T-cell (primary cell): ENCODE measurements around the gene TKFC. TPM values are rescaled to one million over a fixed set of nuclear protein-coding genes. Genes with fewer than 3 reads are reported as not detected.

Source experiments
- ATAC-seq, 4 experiments: fragments of 200-7000 bp in 3 of 4; fragments of 150-1000 bp in 1 of 4; cut with Tn5 transposase; replicated peaks in 1 of 4; 1 replicate in 3 of 4; 2 replicates in 1 of 4; pipeline ENCODE4 v1.10.0; 2021; ENCODE audit warnings: moderate library complexity in 3 of 4, mild to moderate bottlenecking in 2 of 4, moderate number of reproducible peaks in 1 of 4
- CTCF ChIA-PET, 2 donors: fragments of 300-600 bp; sonication (Branson Sonifier 250); formaldehyde crosslinking; loops; one replicate each; lab custom pipeline; 2022; ENCODE audit warnings: antibody characterized with exemption in 2 of 2; lab: Charles Lee
- POLR2A ChIA-PET, 2 donors: fragments of 300-600 bp; sonication (Branson Sonifier 250); formaldehyde crosslinking; loops; one replicate each; lab custom pipeline; 2022; ENCODE audit warnings: antibody characterized with exemption in 2 of 2; lab: Charles Lee
- DNase-seq, 35 experiments: peaks; one replicate each; pipeline versions ENCODE4 v3.0.0 to v3.0.0-alpha.2; 2013 to 2023
- H3K27ac ChIP-seq: one replicate; pipeline ENCODE4 v1.5.1; 2013; ENCODE audit warnings: low read length
- H3K27me3 ChIP-seq, 2 experiments: replicated peaks in 1 of 2; 1 replicate in 1 of 2; 2 replicates in 1 of 2; pipeline versions ENCODE4 v1.6.1 to v1.7.0; 2013; ENCODE audit warnings: low read length in 1 of 2, mixed read lengths in 1 of 2; ENCODE audit not compliant: control insufficient read depth in 2 of 2, insufficient read depth in 2 of 2; ENCODE audit errors: extremely low read depth in 1 of 2
- H3K36me3 ChIP-seq, 2 donors: 1 replicate in 1 of 2; 2 replicates in 1 of 2; pipeline versions ENCODE4 v1.6.1 to v1.7.0; 2013; ENCODE audit warnings: low read length in 1 of 2; ENCODE audit not compliant: control insufficient read depth in 2 of 2, insufficient read depth in 1 of 2; ENCODE audit errors: extremely low read depth in 1 of 2
- H3K4me1 ChIP-seq, 2 experiments: 1 replicate in 1 of 2; 2 replicates in 1 of 2; pipeline versions ENCODE4 v1.6.1 to v1.7.0; 2013; ENCODE audit warnings: low read length in 2 of 2, mixed read lengths in 1 of 2; ENCODE audit not compliant: insufficient read depth in 2 of 2, control insufficient read depth in 1 of 2; ENCODE audit errors: extremely low read depth in 1 of 2
- H3K4me3 ChIP-seq, 2 donors: 1 replicate in 1 of 2; 2 replicates in 1 of 2; pipeline versions ENCODE4 v1.5.1 to v1.7.0; 2013; ENCODE audit warnings: mild to moderate bottlenecking in 2 of 2, low read length in 1 of 2, moderate library complexity in 1 of 2; ENCODE audit not compliant: control insufficient read depth in 1 of 2; ENCODE audit errors: extremely low read depth in 1 of 2
- H3K9me3 ChIP-seq: 2 replicates; pipeline ENCODE4 v1.7.0; 2013
- H3K27ac Mint-ChIP-seq, 2 donors: one replicate each; pipeline ENCODE4 v1.8.0; 2020 to 2021; ENCODE audit warnings: mild to moderate bottlenecking in 2 of 2, mixed read lengths in 2 of 2
- H3K27me3 Mint-ChIP-seq, 2 donors: one replicate each; pipeline ENCODE4 v1.8.0; 2021 to 2022; ENCODE audit warnings: mixed read lengths in 2 of 2
- H3K36me3 Mint-ChIP-seq: one replicate; pipeline ENCODE4 v1.8.0; 2021; ENCODE audit warnings: mixed read lengths
- H3K4me1 Mint-ChIP-seq, 3 donors: one replicate each; pipeline ENCODE4 v1.8.0; 2020 to 2022; ENCODE audit warnings: mixed read lengths in 3 of 3, mild to moderate bottlenecking in 1 of 3
- H3K4me3 Mint-ChIP-seq, 3 donors: one replicate each; pipeline ENCODE4 v1.8.0; 2020 to 2022; ENCODE audit warnings: mild to moderate bottlenecking in 3 of 3, mixed read lengths in 3 of 3, moderate library complexity in 3 of 3
- H3K9me3 Mint-ChIP-seq, 3 donors: one replicate each; pipeline ENCODE4 v1.8.0; 2020 to 2022; ENCODE audit warnings: mixed read lengths in 3 of 3
- WGBS: methylation state at CpG from one replicate; pipeline ENCODE4 v1.1.5; 2013; ENCODE audit warnings: missing lambda C conversion rate; ENCODE audit not compliant: insufficient coverage; 5-methylcytosine and 5-hydroxymethylcytosine counted together
- total RNA-seq, 35 experiments: library from RNA in 6 of 35; stranded (reverse) in 6 of 35; fragments of 120-200 nt in 1 of 35; gene quantifications; one replicate each; pipeline versions ENCODE4 v1.2.1 to v1.2.4 and lab custom pipeline; 2013 to 2026

TKFC gene
- total RNA-seq, 5 donors from 2014 or later (not counting 1 experiment from before 2014, with no cell fraction given) = 30.9 to 53.9 (median 46.6) TPM

DNA sequence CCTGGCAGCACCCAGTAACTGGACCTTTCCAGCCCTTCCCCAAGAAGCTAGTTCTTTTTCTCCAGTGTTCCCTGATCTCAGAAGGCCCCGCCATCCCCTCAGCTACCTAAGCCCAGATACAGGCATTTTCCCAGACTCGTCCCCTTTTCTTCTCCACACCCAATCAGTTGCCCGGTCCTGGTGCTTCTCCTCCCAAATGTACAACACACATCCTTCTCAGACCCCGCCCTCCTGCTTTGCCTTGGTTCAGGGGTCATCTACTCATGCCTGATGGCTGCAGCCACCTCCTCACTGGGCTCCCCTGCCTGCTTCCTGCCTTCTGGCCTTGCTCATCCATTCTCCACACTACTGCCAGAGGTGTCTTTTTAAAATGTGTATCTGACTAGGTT, 6.5 kb downstream of the TKFC start:
- ATAC-seq = no peak
- Histone ChIP-seq H3K27me3 (no peaks in the 10 kb centered on the region), H3K9me3 (no peaks in the 10 kb centered on the region), H3K4me1 (peaks cover 0 to 13% of the 10 kb centered on the region in 2 experiments), H3K27ac (no peak overlapping the region), H3K36me3 (peaks cover 7 to 21% of the 10 kb centered on the region in 2 donors), H3K4me3 (no peak overlapping the region)
- Mint-ChIP-seq H3K27me3 (no peaks in the 10 kb centered on the region), H3K4me1 (peaks cover 8 to 13% (median 8%) of the 10 kb centered on the region in 3 donors), H3K9me3 (no peaks in the 10 kb centered on the region), H3K4me3 (no peak overlapping the region), H3K36me3 (peaks cover 19% of the 10 kb centered on the region), H3K27ac (no peak overlapping the region)
- DNase-seq = no peak
- WGBS = 93% methylated on average over 4 of the region's 4 CpGs
- ChIA-PET CTCF (interaction anchor here in 1 of 2 donors (1.4 kb wide), 1 partner anchor 46 kb away, joined by 5 read pairs; no protein-coding TSS in a partner anchor), POLR2A (no interaction called here)

DNA sequence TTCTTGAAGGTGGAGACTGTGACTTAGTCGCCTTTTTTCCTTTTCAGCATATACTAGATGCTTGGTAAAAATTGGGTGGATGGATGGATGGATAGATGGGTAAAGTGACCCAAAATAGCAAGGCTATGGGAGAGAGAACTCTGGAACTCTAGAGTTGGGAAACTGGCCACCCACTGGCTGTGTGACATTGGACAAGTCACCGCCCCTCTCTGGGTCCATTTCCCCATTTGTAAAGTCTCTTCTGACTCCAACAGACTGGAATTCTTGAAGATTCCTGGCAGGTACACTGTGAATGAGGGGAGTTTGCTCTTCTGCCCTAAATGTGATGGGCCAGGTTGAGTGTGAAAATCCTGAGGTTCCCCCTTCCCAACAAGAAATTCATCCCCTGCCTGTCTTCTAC, 8.0 kb downstream of the TKFC start:
- Histone ChIP-seq H3K27ac (no peak overlapping the region), H3K9me3 (no peaks in the 10 kb centered on the region), H3K4me3 (no peak overlapping the region), H3K27me3 (no peaks in the 10 kb centered on the region), H3K4me1 (peaks cover 0 to 7% of the 10 kb centered on the region in 2 experiments), H3K36me3 (peaks cover 7 to 24% of the 10 kb centered on the region in 2 donors)
- WGBS = no CpG with 5 or more reads among the region's 2 CpGs
- DNase-seq (no peak), ATAC-seq (no peak)
- no peak overlapping the region for H3K4me3 Mint-ChIP-seq
- peaks cover 6 to 11% (median 6%) of the 10 kb centered on the region in 3 donors for H3K4me1 Mint-ChIP-seq
- POLR2A ChIA-PET = no interaction called here
- no peak overlapping the region for H3K27ac Mint-ChIP-seq
- H3K27me3 Mint-ChIP-seq = no peaks in the 10 kb centered on the region
- peaks cover 20% of the 10 kb centered on the region for H3K36me3 Mint-ChIP-seq
- CTCF ChIA-PET = no interaction called here
- H3K9me3 Mint-ChIP-seq = no peaks in the 10 kb centered on the region

DNA sequence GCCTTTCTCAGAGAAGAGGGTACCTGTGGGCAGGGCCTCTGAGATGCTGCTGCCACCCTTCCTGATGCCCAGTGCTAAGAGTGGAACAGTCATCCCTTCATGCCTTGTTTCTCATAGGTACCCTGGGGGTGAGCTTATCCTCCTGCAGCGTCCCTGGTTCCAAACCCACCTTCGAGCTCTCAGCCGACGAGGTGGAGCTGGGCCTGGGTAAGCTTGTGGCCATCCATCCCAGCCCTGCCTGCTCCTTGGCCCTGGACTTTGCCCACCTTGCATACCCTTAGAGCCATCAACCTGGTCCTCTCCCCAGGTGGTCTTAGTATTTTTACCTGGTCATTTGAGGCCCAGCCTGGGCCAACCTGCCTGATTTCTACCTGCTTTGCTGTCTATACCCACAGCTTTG, 8.7 kb downstream of the TKFC start:
- DNase-seq (no peak), ATAC-seq (no peak)
- H3K27ac Mint-ChIP-seq = no peak overlapping the region
- H3K27me3 Mint-ChIP-seq = no peaks in the 10 kb centered on the region
- no peaks in the 10 kb centered on the region for H3K9me3 Mint-ChIP-seq
- no peak overlapping the region for H3K27ac ChIP-seq
- peaks cover 7 to 24% of the 10 kb centered on the region in 2 donors for H3K36me3 ChIP-seq
- H3K4me1 Mint-ChIP-seq = peaks cover 0 to 6% (median 4%) of the 10 kb centered on the region in 3 donors
- H3K4me3 Mint-ChIP-seq = no peak overlapping the region
- POLR2A ChIA-PET = no interaction called here
- CTCF ChIA-PET = interaction anchor here (0.6 to 1.0 kb wide), 3 partner anchors 16 to 175 kb away, joined by 3 to 4 read pairs (median 3); no protein-coding TSS in a partner anchor
- 96% methylated on average over 4 of the region's 4 CpGs for WGBS
- no peak overlapping the region for H3K4me3 ChIP-seq
- H3K4me1 ChIP-seq = no peaks in the 10 kb centered on the region
- H3K27me3 ChIP-seq = no peaks in the 10 kb centered on the region
- no peaks in the 10 kb centered on the region for H3K9me3 ChIP-seq
- H3K36me3 Mint-ChIP-seq = peaks cover 21% of the 10 kb centered on the region

DNA sequence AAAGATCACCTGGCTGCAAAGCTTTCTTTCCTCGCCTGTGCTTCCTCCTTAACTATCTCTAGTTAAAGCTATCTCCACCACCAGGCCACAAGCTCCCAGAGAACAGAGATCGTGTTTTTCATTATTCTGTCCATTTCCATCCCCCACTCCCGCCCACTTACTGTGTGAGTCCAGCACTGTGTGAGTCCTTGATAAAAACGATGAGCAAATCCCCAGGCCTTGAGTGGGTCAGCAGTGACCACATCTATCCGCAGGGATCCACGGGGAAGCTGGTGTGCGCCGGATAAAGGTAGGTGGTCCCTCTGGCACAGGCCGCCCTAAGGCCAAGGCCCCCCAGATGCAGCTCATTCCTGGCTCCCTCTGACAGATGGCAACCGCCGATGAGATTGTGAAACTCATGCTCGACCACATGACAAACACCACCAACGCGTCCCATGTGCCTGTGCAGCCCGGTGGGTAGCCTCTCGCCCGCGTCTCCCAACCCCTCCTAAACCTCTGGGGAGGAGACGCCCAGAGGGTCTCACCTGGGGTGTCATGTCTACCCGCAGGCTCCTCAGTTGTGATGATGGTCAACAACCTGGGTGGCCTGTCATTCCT, 9.3 kb downstream of the TKFC start:
- no peak overlapping the region for H3K27ac ChIP-seq
- peaks cover 0 to under 1% (median 0%) of the 10 kb centered on the region in 3 donors for H3K4me1 Mint-ChIP-seq
- H3K9me3 Mint-ChIP-seq = no peaks in the 10 kb centered on the region
- no peaks in the 10 kb centered on the region for H3K27me3 ChIP-seq
- H3K27ac Mint-ChIP-seq = no peak overlapping the region
- DNase-seq (no peak), ATAC-seq (no peak)
- 88% methylated on average over 12 of the region's 20 CpGs for WGBS
- CTCF ChIA-PET = interaction anchor here (0.6 to 1.0 kb wide), 3 partner anchors 16 to 175 kb away, joined by 3 to 4 read pairs (median 3); no protein-coding TSS in a partner anchor
- H3K4me3 ChIP-seq = no peak overlapping the region
- no peaks in the 10 kb centered on the region for H3K4me1 ChIP-seq
- H3K4me3 Mint-ChIP-seq = no peak overlapping the region
- no peaks in the 10 kb centered on the region for H3K9me3 ChIP-seq
- POLR2A ChIA-PET = interaction anchor here in 1 of 2 donors (0.6 kb wide), 1 partner anchor 295 kb away, joined by 3 read pairs; no protein-coding TSS in a partner anchor
- H3K36me3 Mint-ChIP-seq = peaks cover 21% of the 10 kb centered on the region
- peaks cover 7 to 24% of the 10 kb centered on the region in 2 donors for H3K36me3 ChIP-seq
- H3K27me3 Mint-ChIP-seq = no peaks in the 10 kb centered on the region

DNA sequence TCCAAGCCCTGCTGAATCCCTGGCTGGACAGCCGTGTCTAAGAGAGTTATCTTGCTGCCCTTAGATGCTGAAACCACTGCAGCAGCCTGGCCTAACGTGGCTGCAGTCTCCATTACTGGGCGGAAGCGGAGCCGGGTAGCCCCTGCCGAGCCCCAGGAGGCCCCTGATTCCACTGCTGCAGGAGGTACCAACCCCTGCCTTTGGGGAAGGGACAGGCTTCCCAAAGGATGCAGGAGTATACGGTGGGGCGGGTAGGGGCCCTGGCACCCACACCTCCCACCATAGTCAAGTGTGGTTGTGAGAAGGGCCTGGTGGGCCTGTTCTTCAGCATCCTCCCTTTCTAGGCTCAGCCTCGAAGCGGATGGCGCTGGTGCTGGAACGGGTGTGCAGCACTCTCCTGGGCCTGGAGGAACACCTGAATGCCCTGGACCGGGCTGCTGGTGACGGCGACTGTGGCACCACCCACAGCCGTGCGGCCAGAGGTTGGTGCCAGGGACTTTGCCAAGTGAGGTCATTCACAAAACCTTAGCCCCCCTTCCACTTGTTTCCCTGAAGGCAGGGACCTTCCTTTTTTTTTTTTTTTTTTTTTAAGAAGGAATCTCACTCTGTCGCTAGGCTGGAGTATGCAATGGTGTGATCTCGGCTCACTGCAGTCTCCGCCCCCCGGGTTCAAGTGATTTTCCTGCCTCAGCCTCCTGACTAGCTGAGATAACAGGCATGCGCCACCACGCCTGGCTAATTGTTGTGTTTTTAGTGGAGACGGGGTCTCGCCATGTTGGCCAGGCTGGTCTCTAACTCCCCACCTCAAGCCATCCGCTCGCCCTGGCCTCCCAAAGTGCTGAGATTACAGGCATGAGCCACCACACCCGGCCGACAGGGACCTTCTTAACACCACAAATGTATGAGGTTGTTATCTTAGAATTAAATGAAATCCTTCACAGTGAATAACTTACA, 11.0 kb downstream of the TKFC start:
- no peak overlapping the region for H3K4me3 Mint-ChIP-seq
- no peaks in the 10 kb centered on the region for H3K27me3 Mint-ChIP-seq
- H3K36me3 ChIP-seq = peaks cover 10 to 35% of the 10 kb centered on the region in 2 donors
- H3K27ac ChIP-seq = no peak overlapping the region
- WGBS = 97% methylated on average over 11 of the region's 29 CpGs
- no peaks in the 10 kb centered on the region for H3K9me3 ChIP-seq
- CTCF ChIA-PET = no interaction called here
- no peaks in the 10 kb centered on the region for H3K9me3 Mint-ChIP-seq
- no peaks in the 10 kb centered on the region for H3K4me1 Mint-ChIP-seq
- no peak overlapping the region for H3K4me3 ChIP-seq
- H3K4me1 ChIP-seq = no peaks in the 10 kb centered on the region
- ATAC-seq (no peak), DNase-seq (no peak)
- no peak overlapping the region for H3K27ac Mint-ChIP-seq
- no peaks in the 10 kb centered on the region for H3K27me3 ChIP-seq
- peaks cover 22% of the 10 kb centered on the region for H3K36me3 Mint-ChIP-seq
- POLR2A ChIA-PET = no interaction called here

DNA sequence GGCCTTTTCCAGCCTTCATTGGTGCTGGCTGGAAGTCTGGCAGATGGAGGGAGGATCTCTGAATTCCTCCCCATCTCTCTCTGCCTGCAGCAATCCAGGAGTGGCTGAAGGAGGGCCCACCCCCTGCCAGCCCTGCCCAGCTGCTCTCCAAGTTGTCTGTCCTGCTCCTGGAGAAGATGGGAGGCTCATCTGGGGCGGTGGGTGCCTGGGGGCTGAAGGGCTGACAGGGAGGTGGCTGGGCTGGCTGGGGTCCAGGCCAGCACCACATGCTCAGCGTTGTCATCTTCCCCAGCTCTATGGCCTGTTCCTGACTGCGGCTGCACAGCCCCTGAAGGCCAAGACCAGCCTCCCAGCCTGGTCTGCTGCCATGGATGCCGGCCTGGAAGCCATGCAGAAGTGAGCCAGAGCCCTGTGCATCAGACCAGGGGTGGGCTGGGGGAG, 12.2 kb downstream of the TKFC start:
- no peaks in the 10 kb centered on the region for H3K9me3 ChIP-seq
- H3K36me3 ChIP-seq = peaks cover 13 to 40% of the 10 kb centered on the region in 2 donors
- ATAC-seq (no peak), DNase-seq (no peak)
- CTCF ChIA-PET = no interaction called here
- no peaks in the 10 kb centered on the region for H3K27me3 ChIP-seq
- no peaks in the 10 kb centered on the region for H3K27me3 Mint-ChIP-seq
- H3K27ac ChIP-seq = no peak overlapping the region
- H3K36me3 Mint-ChIP-seq = peaks cover 25% of the 10 kb centered on the region
- POLR2A ChIA-PET = no interaction called here
- no peak overlapping the region for H3K4me3 Mint-ChIP-seq
- no peaks in the 10 kb centered on the region for H3K9me3 Mint-ChIP-seq
- no peaks in the 10 kb centered on the region for H3K4me1 ChIP-seq
- H3K4me1 Mint-ChIP-seq = no peaks in the 10 kb centered on the region
- no peak overlapping the region for H3K4me3 ChIP-seq
- no peak overlapping the region for H3K27ac Mint-ChIP-seq
- WGBS = 100% methylated on average over 2 of the region's 4 CpGs
